GOT3 (cell line): ENCODE measurements around the gene HDLBP.
"Not testable (repeated sequence)": the region's sequence is repeated elsewhere in the genome, so short reads cannot be mapped to it uniquely, and the experiment has no call there.

Experiments
- DNase-seq: peaks from one replicate; lab custom pipeline; 2025; ENCODE audit warnings: mixed read lengths; lab: John Stamatoyannopoulos, UW

Gene HDLBP

GRCh38 chr2:241211276-241211675 is 104.2 kb downstream of the HDLBP start:
- no peak for DNase-seq

DNA sequence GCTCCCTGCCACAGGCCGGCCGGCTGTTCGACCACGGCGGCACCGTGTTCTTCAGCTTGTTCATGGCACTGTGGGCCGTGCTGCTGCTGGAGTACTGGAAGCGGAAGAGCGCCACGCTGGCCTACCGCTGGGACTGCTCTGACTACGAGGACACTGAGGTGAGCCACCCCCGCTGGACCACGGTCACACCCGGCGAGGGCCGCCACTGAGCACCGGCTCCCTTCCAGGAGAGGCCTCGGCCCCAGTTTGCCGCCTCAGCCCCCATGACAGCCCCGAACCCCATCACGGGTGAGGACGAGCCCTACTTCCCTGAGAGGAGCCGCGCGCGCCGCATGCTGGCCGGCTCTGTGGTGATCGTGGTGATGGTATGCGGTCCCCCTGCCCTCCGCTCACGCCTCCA is 106.2 kb downstream of the HDLBP start:
- DNase-seq, result no peak

DNA sequence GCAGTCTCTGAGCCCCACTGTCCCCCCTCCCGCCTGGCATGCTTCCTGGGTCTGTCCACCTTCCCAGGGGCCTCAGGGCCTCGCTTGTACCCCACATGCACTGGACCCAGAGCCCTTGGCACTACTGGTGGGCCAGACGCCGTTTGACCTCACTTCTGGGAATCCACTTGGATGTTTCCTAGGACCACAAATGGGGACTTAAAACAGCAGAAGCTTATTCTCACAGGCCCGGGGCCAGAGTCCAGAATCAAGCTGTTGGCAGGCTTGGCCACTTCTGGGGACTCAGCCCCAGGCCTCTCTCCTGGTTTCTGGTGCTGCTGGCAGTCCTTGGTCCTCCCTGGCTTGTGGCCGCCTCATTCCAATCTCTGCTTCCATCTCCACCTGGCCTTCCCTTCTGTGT is 107.4 kb downstream of the HDLBP start:
- no peak for DNase-seq

GRCh38 chr2:241207641-241208040 is 107.8 kb downstream of the HDLBP start:
- no peak for DNase-seq

DNA sequence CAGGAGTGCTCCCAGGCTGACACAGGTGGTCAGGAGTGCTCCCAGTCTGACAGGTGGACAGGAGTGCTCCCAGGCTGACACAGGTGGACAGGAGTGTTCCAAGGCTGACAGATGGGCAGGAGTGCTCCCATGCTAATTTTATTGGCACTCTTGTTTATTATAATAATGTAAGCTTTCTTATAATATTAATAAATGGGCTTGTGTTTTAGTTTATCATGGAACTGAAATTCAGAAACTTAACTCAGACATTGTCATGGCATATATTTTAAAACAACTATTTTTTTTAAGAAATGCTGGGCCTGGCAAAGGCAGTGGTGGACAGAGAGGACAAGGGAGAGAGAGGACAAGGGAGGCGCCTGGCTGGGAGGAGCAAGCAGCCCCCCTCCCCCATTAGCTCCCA is 108.3 kb downstream of the HDLBP start:
- no peak for DNase-seq

GRCh38 chr2:241205086-241205485 is 110.4 kb downstream of the HDLBP start:
- DNase-seq, result no peak

- no peak for DNase-seq
Observed at GRCh38 chr2:241204490-241204889, 111.0 kb downstream of the HDLBP start.

DNA sequence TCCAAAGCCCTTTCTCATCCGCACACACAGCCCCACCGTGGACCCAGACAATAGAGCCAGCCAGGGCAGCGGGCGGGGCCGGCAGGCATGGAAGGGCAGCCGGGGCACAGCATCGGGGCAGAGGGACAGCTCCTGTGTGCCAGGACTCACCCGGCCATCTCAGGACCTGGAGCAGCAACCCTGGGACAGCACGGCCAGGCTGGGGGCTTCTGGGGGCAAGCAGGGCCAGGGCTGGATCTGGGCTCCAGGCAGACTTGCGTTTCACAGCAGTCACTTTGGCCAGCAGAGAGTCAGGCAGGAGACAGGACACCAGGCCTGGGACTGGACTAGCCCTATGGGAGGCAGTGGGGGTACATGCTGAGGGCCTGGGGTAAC is 111.5 kb downstream of the HDLBP start:
- DNase-seq, result no peak

DNA sequence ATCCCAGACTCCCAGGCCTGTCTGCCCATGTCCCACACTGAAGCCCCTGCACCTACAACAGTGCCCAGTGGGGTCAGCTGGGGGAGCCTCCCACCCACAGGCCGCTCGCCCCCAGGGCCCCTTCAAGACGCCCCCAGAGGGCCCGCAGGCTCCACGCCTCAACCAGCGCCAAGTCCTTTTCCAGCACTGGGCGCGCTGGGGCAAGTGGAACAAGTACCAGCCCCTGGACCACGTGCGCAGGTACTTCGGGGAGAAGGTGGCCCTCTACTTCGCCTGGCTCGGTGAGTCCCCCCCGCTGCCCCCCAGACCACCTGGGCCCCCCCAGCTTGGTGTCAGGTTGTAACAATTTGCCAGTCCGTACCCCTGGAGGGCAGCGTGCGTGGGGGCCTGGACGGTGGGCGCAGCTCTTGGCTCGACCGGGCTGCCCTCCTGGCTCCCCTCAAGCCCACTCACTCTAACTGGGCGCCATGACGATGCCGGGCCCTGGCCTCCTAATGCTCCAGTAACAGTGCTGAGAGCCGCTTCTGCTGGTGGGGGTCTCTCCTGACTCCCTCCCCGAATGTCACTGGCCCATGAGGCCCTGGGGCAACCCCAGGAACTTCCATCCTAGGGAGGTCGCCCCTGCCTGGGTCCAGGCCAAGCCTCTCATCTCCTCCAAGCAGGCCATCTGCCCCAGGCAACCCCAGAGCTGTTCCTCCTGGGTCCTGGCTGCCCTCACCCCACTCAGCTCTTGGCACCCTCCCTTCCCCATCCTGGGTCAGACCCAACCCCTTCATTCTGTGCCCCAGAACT is 112.1 kb downstream of the HDLBP start:
- DNase-seq, result no peak

- no peak for DNase-seq
Observed at GRCh38 chr2:241202681-241203080, 112.8 kb downstream of the HDLBP start.

DNA sequence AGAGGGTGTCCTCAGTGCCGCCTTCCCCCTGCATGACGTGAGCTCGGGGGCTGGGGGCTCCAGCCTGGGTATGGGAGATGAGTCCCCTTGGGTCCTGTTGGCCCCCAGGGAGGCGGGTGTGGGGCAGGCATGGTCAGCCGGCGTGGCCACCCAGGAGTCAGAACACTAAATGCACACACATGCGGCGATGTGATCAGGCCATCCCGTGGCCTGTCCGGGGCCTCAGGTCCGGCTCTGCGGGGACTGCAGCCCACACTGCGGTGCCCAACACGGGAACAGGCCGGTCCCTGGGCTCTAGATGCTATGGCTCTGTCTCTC is 113.2 kb downstream of the HDLBP start:
- no peak for DNase-seq

DNA sequence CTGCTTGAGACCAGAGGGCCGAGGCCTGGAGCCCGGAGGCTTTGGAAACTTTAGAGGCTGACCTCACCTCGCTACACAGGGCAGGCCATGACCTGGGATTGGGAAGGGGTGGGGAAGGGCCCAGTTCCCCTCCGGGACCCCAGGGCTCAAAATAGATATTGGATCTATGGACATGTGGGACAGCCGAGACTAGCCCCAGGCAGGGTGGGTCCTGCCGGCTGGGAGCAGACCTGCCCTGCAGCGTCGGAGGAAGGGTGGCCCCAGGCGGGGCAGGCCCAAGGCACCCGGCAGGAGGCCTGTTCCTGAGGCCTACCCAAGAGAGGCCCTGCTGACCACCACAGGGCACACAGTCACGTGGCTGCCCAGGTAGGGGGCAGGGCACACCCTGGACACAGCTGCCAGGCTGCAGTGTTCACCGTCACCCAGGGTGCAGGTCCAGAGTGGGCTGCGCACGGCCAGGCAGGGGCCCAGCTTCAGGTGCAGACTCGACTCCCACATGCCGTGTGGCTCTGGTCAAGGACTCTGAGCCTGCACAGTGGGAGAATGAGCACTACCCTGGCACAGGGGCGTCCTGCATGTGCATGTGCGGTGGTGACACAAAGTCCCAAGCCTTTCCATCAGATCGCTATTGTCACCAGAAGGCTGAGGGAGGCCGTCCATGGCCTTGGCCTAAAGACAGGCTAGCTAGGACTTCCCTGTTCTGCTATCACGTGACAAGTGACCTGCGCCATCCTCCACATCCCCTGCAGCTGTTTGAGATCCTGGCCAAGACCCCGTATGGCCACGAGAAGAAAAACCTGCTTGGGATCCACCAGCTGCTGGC is 113.8 kb downstream of the HDLBP start:
- DNase-seq, result no peak

DNA sequence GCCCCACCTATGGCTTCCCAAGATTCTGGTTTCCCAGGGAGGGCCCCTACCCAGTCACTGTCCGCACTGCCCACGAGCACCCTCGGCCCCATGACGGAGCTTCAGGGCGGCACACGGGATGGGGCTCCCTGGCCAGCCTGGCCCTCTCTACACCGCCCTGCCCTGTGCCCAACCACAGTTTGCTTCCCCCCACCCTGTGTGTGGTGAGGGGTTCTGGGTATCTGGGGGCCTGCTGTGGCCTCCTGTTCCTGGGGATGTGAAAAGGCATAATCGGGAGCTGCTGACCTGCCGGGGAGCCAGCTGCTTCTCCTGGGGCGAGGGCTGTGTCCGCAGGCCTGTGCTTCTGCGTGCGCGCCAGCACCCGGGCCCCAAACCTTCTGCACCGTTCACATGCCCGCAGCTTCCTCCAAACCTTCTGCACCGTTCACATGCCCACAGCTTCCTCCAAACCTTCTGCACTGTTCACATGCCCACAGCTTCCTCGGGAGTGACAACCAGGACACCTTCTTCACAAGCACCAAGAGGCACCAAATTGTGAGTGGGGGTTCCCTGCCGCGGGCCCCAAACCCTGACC is 114.6 kb downstream of the HDLBP start:
- DNase-seq, result no peak

DNA sequence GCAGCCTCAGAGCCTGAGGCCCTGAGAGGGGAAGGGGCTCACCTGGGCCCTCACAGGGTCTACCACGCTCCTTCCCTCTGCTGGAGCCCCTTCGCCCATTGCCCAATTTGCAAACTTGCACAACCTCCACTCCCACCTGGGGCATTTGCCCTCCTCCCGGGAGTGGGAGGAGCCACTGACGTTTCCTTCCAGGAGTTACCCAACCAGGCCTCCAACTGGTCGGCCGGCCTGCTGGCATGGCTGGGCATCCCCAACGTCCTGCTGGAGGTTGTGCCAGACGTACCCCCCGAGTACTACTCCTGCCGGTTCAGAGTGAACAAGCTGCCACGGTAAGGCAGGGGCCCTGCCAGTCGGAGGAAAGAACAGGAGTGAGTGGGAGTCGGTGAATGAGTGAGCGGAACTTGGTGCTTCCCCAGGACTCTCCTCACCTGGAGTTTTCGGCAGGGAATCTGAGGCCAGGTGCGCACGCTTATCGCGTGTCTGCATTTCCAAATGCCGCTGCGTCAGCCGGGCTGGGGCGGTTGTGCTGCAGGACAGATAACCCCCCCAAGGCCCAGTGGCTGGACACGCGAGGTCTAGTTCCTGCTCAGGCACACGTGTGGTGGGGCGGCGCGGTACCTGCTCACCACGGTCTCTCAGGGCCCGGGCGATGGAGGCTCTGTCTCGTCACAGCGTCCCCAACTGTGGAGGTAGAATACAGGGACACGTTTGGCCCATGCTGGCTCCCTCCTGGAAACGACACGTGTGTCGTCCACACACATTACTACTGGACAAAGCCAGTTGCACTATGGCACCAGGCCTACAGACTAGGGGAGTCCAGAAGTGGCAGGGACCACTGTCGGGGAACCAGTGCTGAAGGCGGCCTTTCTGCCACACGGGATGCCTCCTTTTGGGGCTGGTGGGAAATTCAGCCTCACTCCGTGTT is 115.3 kb downstream of the HDLBP start:
- DNase-seq, result no peak

DNA sequence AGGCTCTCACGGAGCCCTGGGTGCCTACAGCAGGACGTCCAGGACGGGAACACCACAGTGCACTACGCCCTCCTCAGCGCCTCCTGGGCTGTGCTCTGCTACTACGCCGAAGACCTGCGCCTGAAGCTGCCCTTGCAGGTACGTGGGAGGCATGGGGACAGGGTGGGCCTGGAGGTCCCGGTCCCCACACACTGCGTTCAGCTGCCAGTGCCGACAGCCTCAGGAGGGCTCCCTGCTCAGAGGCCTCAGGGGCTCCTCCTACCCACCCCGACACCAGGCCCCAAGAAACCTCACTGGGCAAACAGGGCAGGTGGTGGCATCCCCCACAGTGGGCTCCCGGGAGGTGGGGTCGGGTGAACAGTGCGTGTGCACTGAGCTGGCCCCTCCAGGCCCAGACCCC is 116.2 kb downstream of the HDLBP start:
- DNase-seq, result no peak

- no peak for DNase-seq
Observed at GRCh38 chr2:241198381-241199279, 116.8 kb downstream of the HDLBP start.

DNA sequence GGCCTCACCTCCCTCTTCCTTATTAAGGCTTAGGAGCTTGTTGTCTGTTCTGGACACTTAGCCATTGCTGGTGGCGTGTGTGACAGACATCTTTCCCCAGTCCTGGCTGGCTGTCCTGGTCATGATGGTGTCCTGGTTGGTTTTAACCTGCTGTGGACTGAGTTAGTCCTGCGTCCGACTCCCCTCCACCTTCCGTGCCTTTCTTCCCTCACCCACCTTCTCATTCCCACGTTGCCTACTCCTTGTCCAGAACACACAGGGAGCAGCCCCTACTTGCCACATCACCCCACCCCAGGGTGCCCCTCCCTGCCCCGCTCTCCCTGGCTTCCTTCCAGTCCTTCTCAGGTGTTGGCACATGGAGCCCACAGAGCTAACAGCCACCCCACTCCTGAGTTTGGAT is 117.5 kb downstream of the HDLBP start:
- no peak for DNase-seq

- not testable (repeated sequence) for DNase-seq
Observed at GRCh38 chr2:241197246-241197645, 118.2 kb downstream of the HDLBP start.

DNA sequence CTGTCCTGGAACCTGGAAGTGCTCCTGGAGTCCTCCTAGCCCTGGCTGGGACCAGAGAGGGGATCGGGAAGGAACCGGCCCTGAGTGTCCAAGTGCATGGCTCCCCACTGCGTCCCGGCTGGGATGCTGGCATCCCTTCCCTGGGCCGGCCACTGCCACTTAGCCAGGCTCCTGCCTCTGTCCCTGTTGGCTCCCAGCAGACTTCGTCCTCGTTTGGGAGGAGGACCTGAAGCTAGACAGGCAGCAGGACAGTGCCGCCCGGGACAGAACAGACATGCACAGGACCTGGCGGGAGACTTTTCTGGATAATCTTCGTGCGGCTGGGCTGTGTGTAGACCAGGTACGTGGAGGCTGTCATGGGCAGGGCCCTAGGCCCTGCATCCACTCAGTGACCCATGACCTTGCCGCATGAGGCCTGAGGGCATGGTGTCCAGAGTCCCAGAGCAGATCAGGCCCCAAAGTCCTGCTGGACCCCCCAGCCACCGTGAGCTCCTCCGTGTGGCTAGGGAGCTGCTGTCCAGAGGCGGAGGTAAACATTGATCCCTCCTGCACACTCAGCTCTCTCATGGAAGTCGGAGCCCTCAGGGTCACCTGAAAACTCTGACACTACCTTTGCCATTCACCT is 119.9 kb downstream of the HDLBP start:
- no peak for DNase-seq

- no peak for DNase-seq
Observed at GRCh38 chr2:241194811-241195210, 120.7 kb downstream of the HDLBP start.

DNA sequence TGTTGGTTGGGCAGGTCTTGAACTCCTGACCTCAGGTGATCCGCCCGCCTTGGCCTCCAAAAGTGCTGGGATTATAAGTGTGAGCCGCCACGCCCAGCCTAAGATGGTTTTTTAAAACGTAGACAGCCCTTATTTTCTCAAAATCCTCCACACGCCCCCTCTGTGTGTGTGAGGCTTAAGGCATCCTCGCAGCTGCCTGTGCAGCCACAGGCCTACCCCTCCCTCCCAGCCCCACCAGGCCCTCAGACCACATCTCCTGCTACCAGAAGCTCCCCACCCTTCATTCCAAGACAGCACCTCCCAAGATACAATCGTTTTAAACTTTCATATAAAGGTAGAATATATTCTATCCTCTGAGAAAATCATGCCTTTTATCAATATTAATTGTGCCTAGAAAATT is 122.2 kb downstream of the HDLBP start:
- no peak for DNase-seq
